Stimulated activated CD4-positive, alpha-beta T cell treated with anti-CD3 and anti-CD28 coated beads, Interleukin-4, amount 100 ng/mL, for 24 hours (primary cell): Measurements from ENCODE around the gene MGLL.

Source experiments
- DNase-seq: peaks from one replicate; pipeline ENCODE4 v3.0.0-alpha.2; 2020

The MGLL gene

GRCh38 chr3:127787571-127788365, 34.5 kb downstream of the MGLL start:
- DNase-seq: no peak

- DNase-seq: no peak
These were observed 35.2 kb downstream of the MGLL start for GRCh38 chr3:127787071-127787490.

- DNase-seq: no peak
These were observed 35.8 kb downstream of the MGLL start for GRCh38 chr3:127786353-127787070.

- no peak for DNase-seq
These were observed 36.5 kb downstream of the MGLL start for GRCh38 chr3:127785711-127786265.

GRCh38 chr3:127784865-127785710, 37.2 kb downstream of the MGLL start:
- DNase-seq: no peak

- no peak for DNase-seq
These were observed 38.0 kb downstream of the MGLL start for GRCh38 chr3:127784283-127784682.

- no peak for DNase-seq
These were observed 38.6 kb downstream of the MGLL start for GRCh38 chr3:127783642-127784160.

- no peak for DNase-seq
These were observed 39.1 kb downstream of the MGLL start for GRCh38 chr3:127783166-127783565.

- DNase-seq: no peak
These were observed 40.8 kb downstream of the MGLL start for GRCh38 chr3:127781411-127782001.

- DNase-seq: no peak
These were observed 41.5 kb downstream of the MGLL start for GRCh38 chr3:127780536-127781400.

GRCh38 chr3:127779747-127780146, 42.6 kb downstream of the MGLL start:
- no peak for DNase-seq

GRCh38 chr3:127777921-127778656, 44.2 kb downstream of the MGLL start:
- DNase-seq: no peak

GRCh38 chr3:127777332-127777731, 45.0 kb downstream of the MGLL start:
- no peak for DNase-seq

GRCh38 chr3:127776347-127776746, 46.0 kb downstream of the MGLL start:
- no peak for DNase-seq

GRCh38 chr3:127775398-127776109, 46.8 kb downstream of the MGLL start:
- DNase-seq: no peak

- no peak for DNase-seq
These were observed 47.7 kb downstream of the MGLL start for GRCh38 chr3:127774647-127775046.

GRCh38 chr3:127773752-127774395, 48.4 kb downstream of the MGLL start:
- DNase-seq: no peak

- DNase-seq: no peak
These were observed 49.2 kb downstream of the MGLL start for GRCh38 chr3:127772827-127773751.
